ENCODE results near the gene NAALADL2.

The NAALADL2 gene

DNA sequence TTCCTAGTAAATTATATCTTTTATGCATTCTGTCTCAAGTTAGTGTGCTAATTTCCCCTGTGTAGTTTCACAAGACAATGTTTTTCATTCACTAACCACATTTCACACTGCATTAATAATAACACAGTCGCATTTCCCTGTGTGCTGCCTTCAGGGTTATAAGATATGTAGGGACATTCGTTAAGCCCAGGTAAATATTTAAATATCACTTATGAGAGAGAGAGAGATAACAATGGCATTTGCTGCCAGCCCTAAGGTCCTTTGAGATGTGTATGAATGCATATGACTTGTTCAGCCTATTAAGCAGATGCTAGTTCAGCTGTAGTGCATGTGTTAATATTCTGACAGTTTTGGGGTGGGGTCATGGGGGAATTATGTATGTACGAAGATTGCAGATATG lies 876.7 kb downstream of the NAALADL2 start:
- H3K9ac ChIP-seq (ENCODE audit: low read depth, low read length), result no peak overlapping the region
- H3K4me1 ChIP-seq (ENCODE audit: control insufficient read depth, insufficient read depth, low read length), result no peaks in the 10 kb centered on the region
- peaks cover 17% of the 10 kb centered on the region for H3K9me3 ChIP-seq (ENCODE audit: control insufficient read depth, insufficient read depth, low read length)
- no peak overlapping the region for H3K27ac ChIP-seq (ENCODE audit: low read depth, low read length)
- no peak overlapping the region; the same call in 1 of the 2 replicates for H3K4me3 ChIP-seq (ENCODE audit: low read depth, low read length)
- H3K27me3 ChIP-seq (ENCODE audit: control insufficient read depth, insufficient read depth, low read length), result no peaks in the 10 kb centered on the region
- H3K36me3 ChIP-seq (ENCODE audit: control insufficient read depth, insufficient read depth, low read length), result no peaks in the 10 kb centered on the region

GRCh38 chr3:175737646-175738572 lies 878.8 kb downstream of the NAALADL2 start:
- H3K9ac ChIP-seq (ENCODE audit: low read depth, low read length), result no peak overlapping the region
- peaks cover 17% of the 10 kb centered on the region for H3K9me3 ChIP-seq (ENCODE audit: control insufficient read depth, insufficient read depth, low read length)
- H3K27ac ChIP-seq (ENCODE audit: low read depth, low read length), result no peak overlapping the region
- no peaks in the 10 kb centered on the region for H3K36me3 ChIP-seq (ENCODE audit: control insufficient read depth, insufficient read depth, low read length)
- H3K27me3 ChIP-seq (ENCODE audit: control insufficient read depth, insufficient read depth, low read length), result no peaks in the 10 kb centered on the region
- H3K4me3 ChIP-seq (ENCODE audit: low read depth, low read length), result no peak overlapping the region
- no peaks in the 10 kb centered on the region for H3K4me1 ChIP-seq (ENCODE audit: control insufficient read depth, insufficient read depth, low read length)

GRCh38 chr3:175741951-175742350 lies 882.8 kb downstream of the NAALADL2 start:
- Histone ChIP-seq H3K4me1 (ENCODE audit: control insufficient read depth, insufficient read depth, low read length) (peaks cover 3% of the 10 kb centered on the region; the same call in 1 of the 2 replicates), H3K9ac (ENCODE audit: low read depth, low read length) (no peak overlapping the region), H3K9me3 (ENCODE audit: control insufficient read depth, insufficient read depth, low read length) (no peaks in the 10 kb centered on the region), H3K4me3 (ENCODE audit: low read depth, low read length) (no peak overlapping the region), H3K27ac (ENCODE audit: low read depth, low read length) (no peak overlapping the region), H3K27me3 (ENCODE audit: control insufficient read depth, insufficient read depth, low read length) (no peaks in the 10 kb centered on the region), H3K36me3 (ENCODE audit: control insufficient read depth, insufficient read depth, low read length) (no peaks in the 10 kb centered on the region)

DNA sequence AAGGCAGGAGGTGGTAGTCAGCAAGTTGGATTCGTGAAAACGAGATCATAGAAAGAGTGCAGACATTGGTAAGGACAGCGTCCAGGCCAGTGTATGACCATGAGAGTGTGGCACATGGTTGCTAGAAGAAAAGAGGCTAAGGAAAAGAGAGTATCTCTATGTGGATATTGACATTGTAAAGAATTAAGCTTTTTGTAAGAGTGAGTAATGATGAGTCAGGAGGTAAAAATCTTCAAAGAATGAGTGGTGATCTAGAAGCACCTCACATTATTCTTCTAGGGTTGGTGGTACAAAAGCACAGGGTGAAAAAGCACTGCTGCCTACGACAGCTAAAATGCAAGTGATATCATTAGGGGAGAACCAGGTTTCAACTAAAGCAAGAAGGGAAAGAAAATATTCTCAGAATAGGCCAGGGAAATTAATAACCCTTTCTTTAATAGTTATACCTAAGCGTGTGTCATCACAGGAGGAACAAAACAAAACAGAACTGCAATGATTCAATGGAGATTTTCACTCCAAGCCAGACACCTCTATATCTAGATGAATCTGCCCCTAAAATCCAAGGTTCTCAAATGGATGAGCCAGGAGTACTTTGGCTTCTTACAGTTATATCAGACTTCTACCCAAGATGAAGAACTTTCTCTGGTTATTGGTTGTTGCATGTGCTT lies 884.7 kb downstream of the NAALADL2 start:
- no peaks in the 10 kb centered on the region for H3K27me3 ChIP-seq (ENCODE audit: control insufficient read depth, insufficient read depth, low read length)
- no peaks in the 10 kb centered on the region for H3K9me3 ChIP-seq (ENCODE audit: control insufficient read depth, insufficient read depth, low read length)
- no peaks in the 10 kb centered on the region for H3K36me3 ChIP-seq (ENCODE audit: control insufficient read depth, insufficient read depth, low read length)
- peaks cover 6% of the 10 kb centered on the region; the same call in 1 of the 2 replicates for H3K4me1 ChIP-seq (ENCODE audit: control insufficient read depth, insufficient read depth, low read length)
- no peak overlapping the region for H3K4me3 ChIP-seq (ENCODE audit: low read depth, low read length)
- no peak overlapping the region for H3K9ac ChIP-seq (ENCODE audit: low read depth, low read length)
- H3K27ac ChIP-seq (ENCODE audit: low read depth, low read length), result no peak overlapping the region

DNA sequence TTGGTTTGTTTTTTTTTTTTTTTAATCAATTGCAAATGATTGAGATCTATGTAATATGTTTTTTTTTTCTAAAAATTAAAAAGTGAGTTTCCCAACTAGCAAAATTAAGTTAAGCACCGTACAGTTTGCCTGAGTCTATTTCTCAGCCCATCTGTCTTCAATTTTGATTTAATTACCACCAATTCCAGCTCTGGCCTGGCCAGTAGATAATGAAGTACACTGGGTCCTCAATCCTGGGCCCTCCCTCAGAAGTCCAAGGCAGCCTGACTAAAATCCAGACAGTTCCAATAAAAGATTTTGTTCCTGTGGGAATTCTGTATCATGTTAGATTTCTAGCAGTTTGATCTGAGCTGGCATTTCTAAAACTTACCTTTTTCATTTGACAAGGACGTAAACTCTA lies 887.2 kb downstream of the NAALADL2 start:
- no peaks in the 10 kb centered on the region for H3K27me3 ChIP-seq (ENCODE audit: control insufficient read depth, insufficient read depth, low read length)
- peaks cover 6% of the 10 kb centered on the region; the same call in 1 of the 2 replicates for H3K4me1 ChIP-seq (ENCODE audit: control insufficient read depth, insufficient read depth, low read length)
- H3K36me3 ChIP-seq (ENCODE audit: control insufficient read depth, insufficient read depth, low read length), result no peaks in the 10 kb centered on the region
- no peak overlapping the region for H3K9ac ChIP-seq (ENCODE audit: low read depth, low read length)
- H3K27ac ChIP-seq (ENCODE audit: low read depth, low read length), result no peak overlapping the region
- no peaks in the 10 kb centered on the region for H3K9me3 ChIP-seq (ENCODE audit: control insufficient read depth, insufficient read depth, low read length)
- no peak overlapping the region for H3K4me3 ChIP-seq (ENCODE audit: low read depth, low read length)

- peaks cover 6% of the 10 kb centered on the region; the same call in 1 of the 2 replicates for H3K4me1 ChIP-seq (ENCODE audit: control insufficient read depth, insufficient read depth, low read length)
- no peak overlapping the region for H3K4me3 ChIP-seq (ENCODE audit: low read depth, low read length)
- H3K27ac ChIP-seq (ENCODE audit: low read depth, low read length), result no peak overlapping the region
- no peak overlapping the region for H3K9ac ChIP-seq (ENCODE audit: low read depth, low read length)
- no peaks in the 10 kb centered on the region for H3K27me3 ChIP-seq (ENCODE audit: control insufficient read depth, insufficient read depth, low read length)
- no peaks in the 10 kb centered on the region for H3K36me3 ChIP-seq (ENCODE audit: control insufficient read depth, insufficient read depth, low read length)
- H3K9me3 ChIP-seq (ENCODE audit: control insufficient read depth, insufficient read depth, low read length), result no peaks in the 10 kb centered on the region
Observed at GRCh38 chr3:175748087-175748730, 889.1 kb downstream of the NAALADL2 start.

DNA sequence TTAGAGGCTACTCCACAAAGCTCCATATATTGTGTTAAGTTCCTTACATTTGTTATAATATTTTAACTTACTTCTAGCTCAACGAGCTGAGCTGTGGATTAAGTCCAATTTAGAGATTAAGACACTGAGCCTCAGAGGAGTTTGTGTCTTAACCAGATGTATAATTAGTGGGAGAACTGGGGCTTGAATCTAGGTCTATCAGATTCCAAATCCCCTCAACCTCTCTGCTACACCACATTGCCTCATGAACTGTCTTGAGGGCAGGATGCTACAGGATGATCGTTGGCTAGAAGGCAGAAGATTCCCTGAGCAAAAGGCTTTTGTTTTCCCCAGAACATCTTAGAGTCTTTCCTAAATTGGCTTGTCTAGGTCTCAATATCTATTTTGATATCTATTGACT lies 890.8 kb downstream of the NAALADL2 start:
- Histone ChIP-seq H3K27ac (ENCODE audit: low read depth, low read length) (no peak overlapping the region), H3K36me3 (ENCODE audit: control insufficient read depth, insufficient read depth, low read length) (no peaks in the 10 kb centered on the region), H3K9ac (ENCODE audit: low read depth, low read length) (no peak overlapping the region), H3K4me1 (ENCODE audit: control insufficient read depth, insufficient read depth, low read length) (peaks cover 6% of the 10 kb centered on the region; the same call in 1 of the 2 replicates), H3K4me3 (ENCODE audit: low read depth, low read length) (no peak overlapping the region), H3K9me3 (ENCODE audit: control insufficient read depth, insufficient read depth, low read length) (no peaks in the 10 kb centered on the region), H3K27me3 (ENCODE audit: control insufficient read depth, insufficient read depth, low read length) (no peaks in the 10 kb centered on the region)

- H3K27me3 ChIP-seq (ENCODE audit: control insufficient read depth, insufficient read depth, low read length), result no peaks in the 10 kb centered on the region
- H3K4me1 ChIP-seq (ENCODE audit: control insufficient read depth, insufficient read depth, low read length), result peaks cover 6% of the 10 kb centered on the region; the same call in 1 of the 2 replicates
- H3K36me3 ChIP-seq (ENCODE audit: control insufficient read depth, insufficient read depth, low read length), result no peaks in the 10 kb centered on the region
- no peak overlapping the region for H3K9ac ChIP-seq (ENCODE audit: low read depth, low read length)
- no peaks in the 10 kb centered on the region for H3K9me3 ChIP-seq (ENCODE audit: control insufficient read depth, insufficient read depth, low read length)
- no peak overlapping the region for H3K4me3 ChIP-seq (ENCODE audit: low read depth, low read length)
- H3K27ac ChIP-seq (ENCODE audit: low read depth, low read length), result no peak overlapping the region
Observed at GRCh38 chr3:175751089-175751488, 892.0 kb downstream of the NAALADL2 start.

DNA sequence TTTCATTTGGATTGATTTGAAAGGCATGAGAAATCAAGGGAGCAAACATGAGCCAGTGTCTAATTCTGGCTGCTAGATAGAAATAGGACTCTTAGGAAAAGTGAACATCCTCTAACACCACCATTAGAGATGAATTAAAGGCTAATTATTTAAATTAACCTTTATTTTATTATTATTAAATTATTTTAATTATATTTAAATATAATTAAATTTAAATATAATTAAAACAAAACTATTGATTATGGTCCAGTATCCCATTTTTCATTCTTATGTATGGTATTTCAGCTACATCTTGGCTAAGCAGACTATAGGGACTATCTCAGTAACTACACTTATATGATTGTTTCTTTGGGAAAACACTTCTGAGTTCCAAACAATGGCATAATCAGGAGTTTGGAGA lies 904.8 kb downstream of the NAALADL2 start:
- no peaks in the 10 kb centered on the region for H3K27me3 ChIP-seq (ENCODE audit: control insufficient read depth, insufficient read depth, low read length)
- H3K9me3 ChIP-seq (ENCODE audit: control insufficient read depth, insufficient read depth, low read length), result no peaks in the 10 kb centered on the region
- no peak overlapping the region for H3K4me3 ChIP-seq (ENCODE audit: low read depth, low read length)

GRCh38 chr3:175764722-175765121 lies 905.6 kb downstream of the NAALADL2 start:
- H3K27ac ChIP-seq (ENCODE audit: low read depth, low read length), result no peak overlapping the region
- no peaks in the 10 kb centered on the region for H3K27me3 ChIP-seq (ENCODE audit: control insufficient read depth, insufficient read depth, low read length)
- no peak overlapping the region for H3K9ac ChIP-seq (ENCODE audit: low read depth, low read length)
- H3K36me3 ChIP-seq (ENCODE audit: control insufficient read depth, insufficient read depth, low read length), result no peaks in the 10 kb centered on the region
- no peaks in the 10 kb centered on the region for H3K4me1 ChIP-seq (ENCODE audit: control insufficient read depth, insufficient read depth, low read length)
- H3K9me3 ChIP-seq (ENCODE audit: control insufficient read depth, insufficient read depth, low read length), result no peaks in the 10 kb centered on the region
- no peak overlapping the region for H3K4me3 ChIP-seq (ENCODE audit: low read depth, low read length)

More for the DNA sequence above, 904.8 kb downstream of the NAALADL2 start:
- Histone ChIP-seq H3K36me3 (ENCODE audit: control insufficient read depth, insufficient read depth, low read length) (no peaks in the 10 kb centered on the region), H3K27ac (ENCODE audit: low read depth, low read length) (no peak overlapping the region), H3K9ac (ENCODE audit: low read depth, low read length) (no peak overlapping the region), H3K4me1 (ENCODE audit: control insufficient read depth, insufficient read depth, low read length) (no peaks in the 10 kb centered on the region)

Measured in HUES48 (cell line).